Measurements from ENCODE around the gene CDON.
"Not testable (repeated sequence)": the region's sequence is repeated elsewhere in the genome, so short reads cannot be mapped to it uniquely, and the experiment has no call there.

DNA sequence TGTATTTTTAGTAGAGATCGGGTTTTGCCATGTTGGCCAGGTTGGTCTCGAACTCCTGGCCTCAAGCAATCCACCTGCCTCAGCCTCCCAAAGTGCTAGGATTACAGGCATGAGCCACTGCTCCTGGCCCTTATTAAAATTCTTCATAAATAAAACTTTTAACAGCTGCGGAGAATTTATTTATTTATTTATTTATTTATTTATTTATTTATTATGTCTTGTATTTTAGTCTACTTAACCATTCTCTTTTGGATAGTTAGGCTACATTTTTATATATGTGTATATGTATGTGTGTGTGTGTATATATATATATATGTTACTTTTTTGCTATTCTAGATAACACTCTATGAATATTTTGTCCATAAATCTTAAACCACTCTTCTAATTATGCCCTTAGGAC lies 34.1 kb downstream of the CDON start:
- TF ChIP-seq POLR2A (IDR thresholded peaks at IDR 0.05; ENCODE audit: low read depth, low read length); JUN (IDR thresholded peaks at IDR 0.05; ENCODE audit: borderline replicate concordance, insufficient read depth, insufficient read length, low read depth); POLR2AphosphoS5 (IDR thresholded peaks at IDR 0.05; ENCODE audit: insufficient read depth, low read depth, low read length); FOS (IDR thresholded peaks at IDR 0.05; ENCODE audit: borderline replicate concordance, insufficient read depth, low read length); EZH2 (IDR thresholded peaks at IDR 0.05; ENCODE audit: borderline replicate concordance, low read depth, low read length, severe bottlenecking): not testable (repeated sequence)
- TF ChIP-seq, protein P1, sequence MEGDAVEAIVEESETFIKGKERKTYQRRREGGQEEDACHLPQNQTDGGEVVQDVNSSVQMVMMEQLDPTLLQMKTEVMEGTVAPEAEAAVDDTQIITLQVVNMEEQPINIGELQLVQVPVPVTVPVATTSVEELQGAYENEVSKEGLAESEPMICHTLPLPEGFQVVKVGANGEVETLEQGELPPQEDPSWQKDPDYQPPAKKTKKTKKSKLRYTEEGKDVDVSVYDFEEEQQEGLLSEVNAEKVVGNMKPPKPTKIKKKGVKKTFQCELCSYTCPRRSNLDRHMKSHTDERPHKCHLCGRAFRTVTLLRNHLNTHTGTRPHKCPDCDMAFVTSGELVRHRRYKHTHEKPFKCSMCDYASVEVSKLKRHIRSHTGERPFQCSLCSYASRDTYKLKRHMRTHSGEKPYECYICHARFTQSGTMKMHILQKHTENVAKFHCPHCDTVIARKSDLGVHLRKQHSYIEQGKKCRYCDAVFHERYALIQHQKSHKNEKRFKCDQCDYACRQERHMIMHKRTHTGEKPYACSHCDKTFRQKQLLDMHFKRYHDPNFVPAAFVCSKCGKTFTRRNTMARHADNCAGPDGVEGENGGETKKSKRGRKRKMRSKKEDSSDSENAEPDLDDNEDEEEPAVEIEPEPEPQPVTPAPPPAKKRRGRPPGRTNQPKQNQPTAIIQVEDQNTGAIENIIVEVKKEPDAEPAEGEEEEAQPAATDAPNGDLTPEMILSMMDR (IDR thresholded peaks at IDR 0.05; ENCODE audit: extremely low read depth in 1 of 2, insufficient read depth in 1 of 2, low read depth in 1 of 2, low read length in 2 of 2), result not testable (repeated sequence)
